ENCODE measurements around the gene MYOCOS.

MYOCOS gene

DNA sequence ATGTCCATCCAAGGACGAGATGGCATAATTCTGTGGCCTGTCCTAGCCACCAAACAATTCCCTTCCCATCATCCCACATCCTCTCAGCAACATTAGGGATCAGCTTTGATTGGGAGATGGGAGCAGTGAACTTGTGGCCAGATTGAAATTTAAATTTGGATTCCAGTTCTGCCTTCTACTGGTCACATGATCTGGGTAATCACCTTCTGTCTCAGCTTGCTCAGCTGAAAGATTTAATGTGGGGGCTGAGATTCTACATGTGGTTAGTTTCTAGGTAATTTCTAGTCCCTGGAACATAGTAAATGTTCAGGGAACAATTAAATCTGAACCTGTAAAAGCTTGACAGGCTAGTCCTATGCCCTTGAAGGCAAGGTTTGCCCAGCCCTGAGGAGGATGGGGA is 3.2 kb downstream of the MYOCOS start:
- no peak overlapping the region for H3K27ac ChIP-seq
- TF ChIP-seq, protein P1, sequence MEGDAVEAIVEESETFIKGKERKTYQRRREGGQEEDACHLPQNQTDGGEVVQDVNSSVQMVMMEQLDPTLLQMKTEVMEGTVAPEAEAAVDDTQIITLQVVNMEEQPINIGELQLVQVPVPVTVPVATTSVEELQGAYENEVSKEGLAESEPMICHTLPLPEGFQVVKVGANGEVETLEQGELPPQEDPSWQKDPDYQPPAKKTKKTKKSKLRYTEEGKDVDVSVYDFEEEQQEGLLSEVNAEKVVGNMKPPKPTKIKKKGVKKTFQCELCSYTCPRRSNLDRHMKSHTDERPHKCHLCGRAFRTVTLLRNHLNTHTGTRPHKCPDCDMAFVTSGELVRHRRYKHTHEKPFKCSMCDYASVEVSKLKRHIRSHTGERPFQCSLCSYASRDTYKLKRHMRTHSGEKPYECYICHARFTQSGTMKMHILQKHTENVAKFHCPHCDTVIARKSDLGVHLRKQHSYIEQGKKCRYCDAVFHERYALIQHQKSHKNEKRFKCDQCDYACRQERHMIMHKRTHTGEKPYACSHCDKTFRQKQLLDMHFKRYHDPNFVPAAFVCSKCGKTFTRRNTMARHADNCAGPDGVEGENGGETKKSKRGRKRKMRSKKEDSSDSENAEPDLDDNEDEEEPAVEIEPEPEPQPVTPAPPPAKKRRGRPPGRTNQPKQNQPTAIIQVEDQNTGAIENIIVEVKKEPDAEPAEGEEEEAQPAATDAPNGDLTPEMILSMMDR (conservative IDR thresholded peaks at IDR 0.05) = no peak
- no peak for TF ChIP-seq ZFX (IDR thresholded peaks at IDR 0.05)

- no peak overlapping the region for H3K27ac ChIP-seq
- TF ChIP-seq, protein P1 (conservative IDR thresholded peaks at IDR 0.05) = no peak
- no peak for TF ChIP-seq ZFX (IDR thresholded peaks at IDR 0.05)
Measured at GRCh38 chr1:171627020-171627419, 5.0 kb downstream of the MYOCOS start.

DNA sequence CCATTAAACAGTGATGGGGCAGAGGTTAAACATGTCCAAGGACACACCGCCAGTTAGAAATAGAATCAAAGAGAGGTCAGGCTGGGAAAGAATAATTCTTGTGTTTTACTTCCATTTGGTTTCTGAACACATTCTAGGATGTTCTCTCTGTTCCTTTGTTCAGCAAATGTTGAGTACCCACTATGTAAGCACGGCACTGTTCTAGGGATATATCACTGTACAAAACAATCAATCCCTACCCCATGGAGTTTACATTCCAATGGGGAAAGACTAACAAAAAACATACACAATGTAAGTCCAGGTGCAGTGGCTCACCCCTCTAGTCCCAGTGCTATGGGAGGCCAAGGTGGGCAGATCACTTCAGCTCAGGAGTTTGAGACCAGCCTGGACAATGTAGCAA is 6.2 kb downstream of the MYOCOS start:
- TF ChIP-seq, protein P1 (conservative IDR thresholded peaks at IDR 0.05) = no peak
- TF ChIP-seq ZFX (IDR thresholded peaks at IDR 0.05) = no peak
- H3K27ac ChIP-seq = no peak overlapping the region

DNA sequence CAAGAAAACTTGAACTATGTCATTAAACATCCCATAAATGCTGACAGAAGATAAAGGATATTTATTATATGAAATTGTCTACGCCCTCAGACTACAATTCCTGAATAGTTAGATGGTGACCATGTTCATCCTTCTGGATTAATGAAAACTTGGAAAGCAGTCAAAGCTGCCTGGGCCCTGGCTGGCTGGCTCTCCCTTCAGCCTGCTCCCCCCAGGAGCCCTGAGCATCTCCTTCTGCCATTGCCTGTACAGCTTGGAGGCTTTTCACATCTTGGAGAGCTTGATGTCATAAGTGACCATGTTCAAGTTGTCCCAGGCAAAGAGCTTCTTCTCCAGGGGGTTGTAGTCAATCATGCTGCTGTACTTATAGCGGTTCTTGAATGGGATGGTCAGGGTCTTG is 13.6 kb downstream of the MYOCOS start:
- no peak overlapping the region for H3K27ac ChIP-seq
- no peak for TF ChIP-seq ZFX (IDR thresholded peaks at IDR 0.05)
- TF ChIP-seq, protein P1 (conservative IDR thresholded peaks at IDR 0.05) = no peak

GRCh38 chr1:171636141-171636540 is 14.1 kb downstream of the MYOCOS start:
- TF ChIP-seq, protein P1 (conservative IDR thresholded peaks at IDR 0.05) = no peak
- no peak for TF ChIP-seq ZFX (IDR thresholded peaks at IDR 0.05)
- no peak overlapping the region for H3K27ac ChIP-seq

DNA sequence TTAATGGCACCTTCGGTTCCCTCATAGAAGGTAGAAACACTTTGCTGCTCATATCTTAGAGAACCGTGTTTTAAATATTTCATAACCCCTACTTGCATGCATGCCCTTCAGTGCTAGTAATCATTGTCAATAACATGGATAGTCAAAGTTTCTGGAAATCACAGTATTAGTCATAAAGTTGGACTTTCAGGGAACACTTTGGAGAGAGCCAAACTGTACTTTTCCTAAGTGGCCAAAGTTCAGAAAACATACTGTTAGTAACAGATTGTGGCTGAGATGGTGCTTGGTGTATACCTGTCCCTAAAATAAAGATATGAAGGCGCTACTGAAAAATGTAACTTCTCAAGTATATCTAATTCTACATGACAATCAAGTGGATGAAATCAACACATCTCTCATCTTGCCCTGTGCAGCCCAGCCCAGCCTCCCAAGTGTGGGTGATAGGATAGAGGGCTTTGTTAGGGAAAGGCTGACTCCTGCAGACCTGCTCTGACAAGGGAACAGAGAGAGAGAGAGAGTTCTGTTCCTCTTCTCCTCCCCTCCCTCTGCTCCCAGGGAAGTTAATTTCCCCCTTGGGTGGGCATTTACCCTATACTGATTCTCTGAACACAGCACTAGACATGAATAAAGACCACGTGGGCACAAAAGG is 16.0 kb downstream of the MYOCOS start:
- TF ChIP-seq, protein P1 (conservative IDR thresholded peaks at IDR 0.05) = no peak
- TF ChIP-seq ZFX (IDR thresholded peaks at IDR 0.05) = no peak
- no peak overlapping the region for H3K27ac ChIP-seq

DNA sequence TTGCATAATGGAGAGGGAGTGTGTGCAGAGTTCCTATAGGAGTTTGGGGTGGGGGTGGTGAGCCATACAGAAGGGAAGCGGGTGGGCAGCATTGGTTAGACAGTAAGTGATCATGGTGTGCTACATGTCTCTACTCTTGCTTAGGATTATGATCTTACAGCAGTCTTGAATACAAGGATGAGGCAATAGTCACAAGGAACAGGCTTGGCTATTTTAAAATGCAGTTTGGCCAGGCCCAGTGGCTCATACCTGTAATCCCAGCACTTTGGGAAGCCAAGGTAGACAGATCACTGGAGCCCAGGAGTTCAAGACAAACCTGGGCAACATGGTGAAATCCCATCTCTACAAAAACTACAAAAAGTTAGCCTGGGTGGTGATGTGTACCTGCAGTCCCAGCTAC is 18.2 kb downstream of the MYOCOS start:
- no peak for TF ChIP-seq ZFX (IDR thresholded peaks at IDR 0.05)
- TF ChIP-seq, protein P1 (conservative IDR thresholded peaks at IDR 0.05) = no peak
- H3K27ac ChIP-seq = no peak overlapping the region

Data from C4-2B (cell line).